HG02870 (cell line): ENCODE measurements around the gene JTB.
"Not testable (repeated sequence)": the region's sequence is repeated elsewhere in the genome, so short reads cannot be mapped to it uniquely, and the experiment has no call there.

Source experiments
- ATAC-seq: cut with Tn5 transposase; IDR thresholded peaks from one replicate; pipeline ENCODE4 v1.9.1; 2021; ENCODE audit warnings: mild to moderate bottlenecking, moderate library complexity; ENCODE audit not compliant: unreplicated experiment

Gene JTB

DNA sequence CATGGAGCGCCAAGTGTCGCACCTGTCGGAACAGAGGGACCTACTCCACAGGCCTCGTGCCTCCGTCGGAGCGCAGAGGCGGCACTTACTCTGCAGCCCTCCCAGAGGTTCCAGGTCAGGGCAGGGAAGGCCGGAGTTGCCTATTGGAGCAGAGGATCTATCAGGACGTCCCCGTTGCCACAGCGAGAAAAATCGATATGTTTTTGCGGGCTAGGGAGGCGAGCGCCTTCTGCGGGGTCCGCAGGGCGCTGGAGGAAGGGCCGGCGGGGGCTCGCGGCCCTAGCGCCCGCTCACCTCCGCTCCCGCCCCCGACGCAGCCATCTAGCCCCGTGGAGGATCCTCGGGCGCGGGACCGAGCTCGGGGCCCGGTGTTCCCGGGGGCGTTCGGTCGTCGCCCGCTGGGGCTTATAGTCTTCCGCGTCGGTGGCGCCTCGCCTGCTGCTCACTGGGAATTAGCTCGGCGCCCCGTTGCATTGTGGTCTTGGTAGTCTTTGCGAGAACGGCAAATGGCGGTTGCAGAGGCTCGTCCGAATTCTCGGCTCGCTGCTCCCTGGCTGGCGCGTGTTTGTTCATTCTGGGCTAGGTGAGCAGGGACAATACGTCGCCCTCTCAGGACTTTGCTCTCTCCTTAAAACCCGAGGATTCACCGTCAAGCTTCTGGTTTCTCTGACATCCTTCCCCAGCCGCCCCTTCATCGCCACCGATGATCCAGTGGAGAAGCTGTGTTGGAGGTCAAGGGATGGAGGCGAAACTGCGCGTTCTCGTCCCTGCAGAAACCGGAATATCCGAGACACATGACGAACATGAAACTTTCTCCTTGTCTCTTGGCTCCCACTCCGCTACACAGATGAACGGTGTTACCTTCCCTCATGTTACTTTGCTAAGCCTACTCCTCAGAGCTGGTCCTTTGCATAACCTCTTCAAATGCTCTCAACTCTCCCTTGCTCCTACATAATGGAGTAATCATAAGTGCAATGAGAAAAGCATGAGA is at the start of gene JTB:
Gene JTB (minus strand): TSS at position 425 of the 991 bp plus-strand sequence. CDS start 422 bp downstream, at position 3.
- peak; percentile 73 for ATAC-seq

DNA sequence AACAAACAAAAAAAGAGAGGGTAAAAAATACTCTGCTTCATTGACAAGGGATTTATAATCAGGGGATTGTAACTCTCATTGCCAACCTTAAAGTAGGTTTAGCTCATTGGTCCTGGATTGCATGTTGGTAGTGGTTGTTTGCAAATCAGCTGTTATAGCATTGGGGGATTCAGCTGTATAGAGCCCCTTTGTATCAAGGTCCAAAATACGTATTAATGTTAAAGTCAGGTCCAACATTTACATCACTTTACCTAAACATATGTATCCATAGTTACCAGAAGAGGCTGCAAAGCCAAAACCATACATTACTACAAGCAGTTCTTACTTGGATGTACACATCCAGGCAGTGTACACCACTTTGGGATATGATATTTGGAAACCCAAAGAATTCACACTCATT is 42.5 kb upstream of the JTB start:
- no peak for ATAC-seq

- ATAC-seq = no peak
Observed at GRCh38 chr1:154019269-154019668, 41.8 kb upstream of the JTB start.

GRCh38 chr1:154014154-154014907 is 36.9 kb upstream of the JTB start:
- no peak for ATAC-seq

GRCh38 chr1:154012543-154012942 is 35.1 kb upstream of the JTB start:
- not testable (repeated sequence) for ATAC-seq

DNA sequence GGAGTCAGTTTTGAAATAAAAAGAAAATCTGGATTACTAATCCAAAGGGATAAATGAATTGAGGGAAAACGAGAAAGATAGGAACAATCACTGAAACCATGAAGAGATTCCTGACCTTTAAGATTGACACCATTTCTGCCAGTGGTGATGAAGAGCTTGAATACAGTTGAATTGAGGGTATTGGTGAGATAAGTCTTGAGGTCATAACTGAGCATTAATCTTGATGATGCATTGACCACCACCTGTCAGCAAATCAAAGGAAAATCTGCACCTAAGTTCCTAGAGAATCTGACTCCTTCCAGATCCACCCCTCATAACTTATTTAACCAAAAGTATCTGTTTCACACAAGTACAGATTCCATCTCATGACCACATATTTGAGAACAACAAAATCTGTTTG is 34.7 kb upstream of the JTB start:
- ATAC-seq = no peak

DNA sequence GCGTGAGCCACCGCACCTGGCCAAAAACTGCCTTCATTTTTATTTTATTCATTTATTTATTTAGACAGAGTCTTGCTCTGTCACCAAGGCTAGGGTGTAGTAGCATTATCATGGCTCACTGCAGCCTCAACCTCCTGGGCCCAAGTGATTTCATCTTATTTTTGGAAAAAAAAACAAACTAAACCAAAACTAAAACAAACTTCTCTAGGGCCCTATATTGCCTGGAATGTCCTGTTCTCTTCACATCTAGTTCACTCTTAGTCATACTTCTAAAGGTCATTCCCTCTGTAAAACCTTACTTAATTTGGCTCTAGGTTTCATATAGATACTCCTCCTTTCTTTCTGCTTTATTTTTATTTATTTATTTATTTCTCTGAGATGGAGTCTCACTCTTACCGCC is 28.7 kb upstream of the JTB start:
- no peak for ATAC-seq

DNA sequence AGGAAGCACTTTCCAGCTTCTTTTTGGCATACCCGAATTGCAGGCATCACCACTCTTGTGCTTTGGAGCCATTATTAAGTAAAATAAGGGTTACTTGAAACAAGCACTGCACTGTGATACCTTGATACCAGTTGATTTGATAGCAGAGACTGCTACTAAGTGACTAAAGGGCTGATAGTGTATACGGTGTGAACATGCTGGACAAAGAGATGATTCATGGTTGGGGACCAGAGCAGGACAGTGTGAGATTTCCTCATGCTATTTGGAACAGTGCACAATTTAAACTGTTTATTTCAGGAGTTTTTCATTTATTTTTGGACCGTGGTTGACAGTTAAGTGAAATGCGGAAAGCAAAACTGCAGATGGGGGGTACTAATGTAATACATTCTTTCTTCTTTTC is 22.9 kb upstream of the JTB start:
- ATAC-seq = no peak

DNA sequence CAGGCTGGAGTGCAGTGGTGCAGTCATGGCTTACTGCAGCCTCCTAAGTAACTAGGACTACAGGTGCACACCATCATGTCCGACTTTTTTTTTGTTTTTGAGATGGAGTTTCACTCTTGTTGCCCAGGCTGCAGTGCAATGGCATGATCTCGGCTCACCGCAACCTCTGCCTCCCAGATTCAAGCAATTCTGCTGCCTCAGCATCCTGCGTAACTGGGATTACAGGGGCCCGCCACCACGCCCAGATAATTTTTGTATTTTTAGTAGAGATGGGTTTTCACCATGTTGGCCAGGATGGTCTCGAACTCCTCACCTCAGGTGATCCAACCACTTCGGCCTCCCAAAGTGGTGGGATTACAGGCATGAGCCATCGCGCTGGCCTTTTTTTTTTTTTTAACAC is 19.4 kb upstream of the JTB start:
- ATAC-seq = not testable (repeated sequence)

GRCh38 chr1:153995640-153996039 is 18.2 kb upstream of the JTB start:
- no peak for ATAC-seq

- ATAC-seq = no peak
Observed at GRCh38 chr1:153995202-153995601, 17.7 kb upstream of the JTB start.

- ATAC-seq = no peak
Observed at GRCh38 chr1:153991806-153992205, 14.3 kb upstream of the JTB start.

DNA sequence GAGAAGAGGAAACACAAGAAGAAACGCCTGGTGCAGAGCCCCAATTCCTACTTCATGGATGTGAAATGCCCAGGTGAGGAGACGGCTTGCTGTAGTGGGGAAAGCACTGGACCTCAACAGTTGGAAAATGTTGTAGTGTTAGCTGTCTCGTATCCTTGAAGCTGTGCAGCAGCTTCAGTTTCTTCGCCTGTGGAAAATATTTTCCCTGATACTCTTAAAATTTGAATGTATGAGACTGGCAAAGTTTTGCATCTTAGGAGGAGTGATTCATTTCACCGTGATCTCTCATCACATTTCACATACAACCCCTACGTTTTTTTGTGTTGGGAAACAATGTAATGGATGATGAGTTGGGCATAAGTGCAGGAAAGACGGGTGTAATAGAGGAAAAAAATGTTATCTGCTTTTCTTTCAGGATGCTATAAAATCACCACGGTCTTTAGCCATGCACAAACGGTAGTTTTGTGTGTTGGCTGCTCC is 13.7 kb upstream of the JTB start:
- ATAC-seq = no peak

DNA sequence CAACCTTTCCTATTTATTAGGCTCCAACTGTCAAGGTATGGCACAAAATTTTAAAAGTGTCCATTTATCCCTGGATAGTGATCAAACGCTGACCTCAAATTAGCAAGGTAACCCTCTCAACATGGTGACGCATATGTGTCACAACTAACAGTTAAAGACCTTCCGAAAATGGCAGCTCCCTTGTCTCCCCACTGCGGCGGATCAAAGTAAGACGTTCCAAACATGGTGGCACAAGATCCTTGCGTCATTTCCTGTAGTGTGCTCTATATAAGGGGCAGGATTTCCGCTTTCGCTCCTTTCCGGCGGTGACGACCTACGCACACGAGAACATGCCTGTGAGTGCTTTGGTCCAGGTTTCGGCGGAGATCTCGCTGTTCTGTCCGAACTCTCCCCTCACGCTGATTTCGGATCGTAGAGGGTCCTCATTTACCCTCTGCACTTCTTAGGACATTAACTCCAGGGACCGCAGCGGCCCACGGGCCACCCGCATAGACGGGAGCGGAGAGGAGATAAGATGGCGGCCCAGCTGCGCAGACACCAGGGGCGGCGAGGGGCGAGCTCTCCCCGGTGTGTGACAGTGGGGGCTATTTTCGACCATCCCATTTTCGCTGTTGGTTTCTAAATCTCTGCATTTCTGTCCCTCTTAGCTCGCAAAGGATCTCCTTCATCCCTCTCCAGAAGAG is 13.1 kb upstream of the JTB start, which contains the start of gene RPS27:
Gene RPS27 (plus strand): TSS at position 295 of the 683 bp plus-strand sequence. CDS start 35 bp downstream, at position 330.
- ATAC-seq = peak; percentile 77

DNA sequence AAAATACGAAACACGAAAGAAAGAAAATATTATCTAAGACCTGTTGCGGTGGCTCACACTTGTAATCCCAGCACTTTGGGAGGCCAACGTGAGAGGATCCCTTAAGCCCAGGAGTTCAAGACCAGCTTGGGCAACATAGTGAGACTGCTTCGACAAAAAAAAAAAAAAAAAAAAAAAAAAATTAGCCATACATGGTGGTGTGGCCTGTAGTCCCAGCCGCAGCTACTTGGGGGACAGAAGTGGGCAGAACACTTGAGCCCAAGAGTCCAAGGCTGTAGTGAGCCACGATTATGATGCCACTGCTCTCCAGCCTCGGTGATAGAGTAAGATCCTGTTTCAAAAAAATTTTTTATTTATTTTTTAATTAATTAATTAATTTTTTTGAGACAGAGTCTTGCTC is 10.1 kb upstream of the JTB start:
- ATAC-seq = no peak

DNA sequence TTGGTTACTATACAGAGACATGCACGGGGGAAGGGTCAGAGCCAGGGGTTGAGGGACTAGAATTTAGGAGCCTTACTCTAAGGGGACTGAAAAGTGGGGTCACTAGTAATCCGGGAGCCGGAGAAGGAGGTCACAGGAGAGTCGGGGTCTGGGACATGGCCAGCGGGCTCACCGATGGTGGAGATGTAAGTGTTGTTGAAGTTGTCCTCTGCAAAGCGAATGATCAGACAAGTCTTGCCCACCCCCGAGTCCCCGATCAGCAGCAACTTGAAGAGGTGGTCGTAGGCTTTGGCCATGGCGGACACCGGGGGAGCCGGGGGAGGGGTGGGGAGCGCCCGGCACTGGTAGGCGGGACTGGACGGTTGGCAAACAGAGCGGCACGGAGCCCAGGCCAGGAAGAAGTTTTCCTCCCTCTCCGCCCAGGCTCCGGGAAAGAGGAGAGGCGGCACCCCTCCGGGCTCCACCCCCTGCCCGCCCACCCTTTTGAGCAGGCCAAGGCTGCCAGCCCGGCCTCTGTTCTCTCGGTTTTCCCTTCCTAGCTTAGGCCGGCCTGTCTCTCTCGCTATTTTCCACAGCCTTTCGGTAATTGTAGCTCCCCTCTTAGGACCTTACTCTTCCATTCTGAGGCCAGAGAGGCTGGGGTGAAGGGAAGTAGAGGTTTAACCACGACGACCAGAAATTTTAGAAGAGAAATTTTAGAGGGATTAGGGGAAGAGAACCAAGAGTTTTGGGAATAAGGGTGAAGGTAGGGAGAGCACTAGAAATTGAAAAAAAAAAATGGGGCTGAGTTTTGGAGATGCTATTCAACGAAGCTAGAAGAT is 8.7 kb upstream of the JTB start, which contains the start of gene RAB13:
Gene RAB13 (minus strand): TSS at position 399 of the 821 bp plus-strand sequence. CDS start 103 bp downstream, at position 296.
- ATAC-seq = no peak

- no peak for ATAC-seq
Observed at GRCh38 chr1:153985341-153985912, 8.0 kb upstream of the JTB start.

DNA sequence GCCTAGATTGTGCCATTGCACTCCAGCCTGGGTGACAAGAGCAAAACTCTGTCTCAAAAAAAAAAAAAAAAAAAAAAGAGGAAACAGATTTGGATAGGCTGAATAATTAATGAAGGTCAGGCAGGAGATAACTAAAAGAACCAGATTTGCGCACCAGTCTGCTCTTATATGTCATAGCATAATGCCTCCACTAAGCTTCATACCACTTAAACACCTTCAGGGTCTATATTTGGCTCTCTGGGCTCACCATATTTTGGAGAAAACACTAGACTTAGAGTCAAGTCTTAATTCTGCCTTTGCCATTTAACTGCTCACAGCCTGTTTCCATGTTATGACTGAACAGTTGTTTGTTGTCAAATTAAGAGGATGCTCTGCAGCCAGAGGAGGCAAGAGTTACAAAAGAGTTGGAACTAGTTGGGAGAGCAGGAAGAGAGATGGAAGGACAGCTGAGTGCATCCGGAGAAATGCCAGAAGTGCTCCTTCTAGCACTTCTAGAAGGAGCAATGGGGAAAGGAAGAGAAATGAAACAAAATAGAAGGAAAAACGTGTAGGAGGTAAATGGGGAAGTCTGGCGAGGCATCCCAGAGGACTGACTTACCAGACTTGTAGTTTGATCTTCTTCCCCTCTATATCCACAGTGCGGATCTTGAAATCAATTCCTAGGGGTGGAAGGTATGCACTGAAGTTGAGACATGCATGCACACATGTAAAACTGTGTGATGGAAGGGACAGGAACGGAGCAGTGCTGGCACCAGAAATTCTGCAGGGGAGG is 6.8 kb upstream of the JTB start:
- no peak for ATAC-seq

GRCh38 chr1:153981735-153982134 is 4.3 kb upstream of the JTB start:
- ATAC-seq = not testable (repeated sequence)
